NT2/D1 (cell line): ENCODE results near the gene FNDC3B.

Source experiments
- DNase-seq: peaks from one replicate; pipeline ENCODE4 v3.0.0-alpha.2; 2011; ENCODE audit warnings: low read depth, low spot score
- H3K27me3 ChIP-seq: 2 replicates; pipeline ENCODE4 v1.6.0; 2011; ENCODE audit warnings: mild to moderate bottlenecking; ENCODE audit not compliant: insufficient read length, insufficient read depth
- H3K36me3 ChIP-seq: 2 replicates; pipeline ENCODE4 v1.6.1; 2011; ENCODE audit warnings: mild to moderate bottlenecking, low read length, mixed read lengths; ENCODE audit not compliant: insufficient read depth, insufficient read length
- H3K4me1 ChIP-seq: 2 replicates; pipeline ENCODE4 v1.5.1; 2011; ENCODE audit not compliant: insufficient read depth, insufficient read length
- H3K4me3 ChIP-seq: 2 replicates; pipeline ENCODE4 v1.5.1; 2011; ENCODE audit warnings: low read depth; ENCODE audit not compliant: insufficient read length
- H3K9ac ChIP-seq: 2 replicates; pipeline ENCODE4 v1.6.0; 2011; ENCODE audit warnings: low read depth; ENCODE audit not compliant: insufficient read length
- H3K9me3 ChIP-seq: 2 replicates; pipeline ENCODE4 v1.5.1; 2011; ENCODE audit warnings: mild to moderate bottlenecking, low read length; ENCODE audit not compliant: insufficient read depth
- SUZ12 ChIP-seq: IDR thresholded peaks from 2 replicates; pipeline ENCODE4 v1.6.1; 2011; ENCODE audit not compliant: insufficient read length, insufficient read depth; ENCODE audit errors: extremely low read depth
- YY1 ChIP-seq: IDR thresholded peaks from 2 replicates; pipeline ENCODE4 v1.6.1; 2011; ENCODE audit not compliant: insufficient read length, insufficient read depth
- ZNF274 ChIP-seq: IDR thresholded peaks from 2 replicates; pipeline ENCODE4 v1.6.1; 2011; ENCODE audit warnings: mild to moderate bottlenecking, low read depth, low read length

Gene FNDC3B

GRCh38 chr3:172127141-172127540 lies 87.8 kb downstream of the FNDC3B start:
- no peak for TF ChIP-seq ZNF274
- TF ChIP-seq YY1, result no peak
- TF ChIP-seq SUZ12, result no peak
- DNase-seq, result no peak
- Histone ChIP-seq H3K4me3 (no peak overlapping the region), H3K4me1 (no peaks in the 10 kb centered on the region), H3K27me3 (no peaks in the 10 kb centered on the region), H3K36me3 (peaks cover 45% of the 10 kb centered on the region), H3K9ac (no peak overlapping the region), H3K9me3 (0 out of 2 replicates have a peak, but pooled peaks cover 11% of the 10 kb centered on the region)

GRCh38 chr3:172127929-172128580 lies 88.7 kb downstream of the FNDC3B start:
- Histone ChIP-seq H3K9me3 (0 out of 2 replicates have a peak, but pooled peaks cover 11% of the 10 kb centered on the region), H3K4me1 (no peaks in the 10 kb centered on the region), H3K9ac (no peak overlapping the region), H3K4me3 (no peak overlapping the region), H3K27me3 (no peaks in the 10 kb centered on the region), H3K36me3 (peaks cover 37% of the 10 kb centered on the region)
- TF ChIP-seq SUZ12, result no peak
- no peak for TF ChIP-seq ZNF274
- TF ChIP-seq YY1, result no peak
- DNase-seq, result no peak

- H3K9ac ChIP-seq, result no peak overlapping the region
- TF ChIP-seq SUZ12 (no peak), YY1 (no peak), ZNF274 (no peak)
Observed at GRCh38 chr3:172128858-172129257, 89.5 kb downstream of the FNDC3B start.

GRCh38 chr3:172129498-172129849 lies 90.1 kb downstream of the FNDC3B start:
- H3K36me3 ChIP-seq, result peaks cover 41% of the 10 kb centered on the region
- no peak overlapping the region for H3K9ac ChIP-seq
- H3K4me3 ChIP-seq, result no peak overlapping the region

More at GRCh38 chr3:172128858-172129257, 89.5 kb downstream of the FNDC3B start:
- Histone ChIP-seq H3K36me3 (peaks cover 40% of the 10 kb centered on the region), H3K4me3 (no peak overlapping the region), H3K4me1 (no peaks in the 10 kb centered on the region), H3K9me3 (0 out of 2 replicates have a peak, but pooled peaks cover 9% of the 10 kb centered on the region), H3K27me3 (no peaks in the 10 kb centered on the region)
- no peak for DNase-seq

GRCh38 chr3:172129850-172130716 lies 90.7 kb downstream of the FNDC3B start:
- H3K36me3 ChIP-seq, result peaks cover 40% of the 10 kb centered on the region
- no peak overlapping the region for H3K4me3 ChIP-seq
- no peak overlapping the region for H3K9ac ChIP-seq
- H3K4me1 ChIP-seq, result no peaks in the 10 kb centered on the region
- no peak for TF ChIP-seq YY1
- no peaks in the 10 kb centered on the region for H3K27me3 ChIP-seq
- H3K9me3 ChIP-seq, result 0 out of 2 replicates have a peak, but pooled peaks cover 5% of the 10 kb centered on the region
- DNase-seq, result no peak

More at GRCh38 chr3:172129498-172129849, 90.1 kb downstream of the FNDC3B start:
- no peak for DNase-seq
- no peak for TF ChIP-seq SUZ12
- no peak for TF ChIP-seq YY1
- TF ChIP-seq ZNF274, result no peak
- 0 out of 2 replicates have a peak, but pooled peaks cover 5% of the 10 kb centered on the region for H3K9me3 ChIP-seq
- no peaks in the 10 kb centered on the region for H3K27me3 ChIP-seq
- H3K4me1 ChIP-seq, result no peaks in the 10 kb centered on the region

- Histone ChIP-seq H3K36me3 (peaks cover 40% of the 10 kb centered on the region), H3K9ac (no peak overlapping the region), H3K9me3 (0 out of 2 replicates have a peak, but pooled peaks cover 5% of the 10 kb centered on the region), H3K4me3 (no peak overlapping the region), H3K27me3 (no peaks in the 10 kb centered on the region), H3K4me1 (no peaks in the 10 kb centered on the region)
- DNase-seq, result no peak
- TF ChIP-seq SUZ12 (no peak), YY1 (no peak), ZNF274 (no peak)
Observed at GRCh38 chr3:172130717-172131050, 91.3 kb downstream of the FNDC3B start.

GRCh38 chr3:172131746-172132145 lies 92.4 kb downstream of the FNDC3B start:
- H3K9ac ChIP-seq, result no peak overlapping the region
- no peak for DNase-seq
- 0 out of 2 replicates have a peak, but pooled peaks cover 5% of the 10 kb centered on the region for H3K9me3 ChIP-seq
- no peaks in the 10 kb centered on the region for H3K27me3 ChIP-seq
- no peak overlapping the region for H3K4me3 ChIP-seq
- no peak for TF ChIP-seq SUZ12
- TF ChIP-seq YY1, result no peak
- peaks cover 39% of the 10 kb centered on the region for H3K36me3 ChIP-seq
- H3K4me1 ChIP-seq, result peaks cover 3% of the 10 kb centered on the region
